ENCODE data around the gene STON2. TPM values are rescaled to one million over a fixed set of nuclear protein-coding genes. Genes with fewer than 3 reads are reported as not detected.

The STON2 gene
- total and polyA plus RNA-seq, 2 donors from 2014 or later: 14.8 to 86.6 TPM

DNA sequence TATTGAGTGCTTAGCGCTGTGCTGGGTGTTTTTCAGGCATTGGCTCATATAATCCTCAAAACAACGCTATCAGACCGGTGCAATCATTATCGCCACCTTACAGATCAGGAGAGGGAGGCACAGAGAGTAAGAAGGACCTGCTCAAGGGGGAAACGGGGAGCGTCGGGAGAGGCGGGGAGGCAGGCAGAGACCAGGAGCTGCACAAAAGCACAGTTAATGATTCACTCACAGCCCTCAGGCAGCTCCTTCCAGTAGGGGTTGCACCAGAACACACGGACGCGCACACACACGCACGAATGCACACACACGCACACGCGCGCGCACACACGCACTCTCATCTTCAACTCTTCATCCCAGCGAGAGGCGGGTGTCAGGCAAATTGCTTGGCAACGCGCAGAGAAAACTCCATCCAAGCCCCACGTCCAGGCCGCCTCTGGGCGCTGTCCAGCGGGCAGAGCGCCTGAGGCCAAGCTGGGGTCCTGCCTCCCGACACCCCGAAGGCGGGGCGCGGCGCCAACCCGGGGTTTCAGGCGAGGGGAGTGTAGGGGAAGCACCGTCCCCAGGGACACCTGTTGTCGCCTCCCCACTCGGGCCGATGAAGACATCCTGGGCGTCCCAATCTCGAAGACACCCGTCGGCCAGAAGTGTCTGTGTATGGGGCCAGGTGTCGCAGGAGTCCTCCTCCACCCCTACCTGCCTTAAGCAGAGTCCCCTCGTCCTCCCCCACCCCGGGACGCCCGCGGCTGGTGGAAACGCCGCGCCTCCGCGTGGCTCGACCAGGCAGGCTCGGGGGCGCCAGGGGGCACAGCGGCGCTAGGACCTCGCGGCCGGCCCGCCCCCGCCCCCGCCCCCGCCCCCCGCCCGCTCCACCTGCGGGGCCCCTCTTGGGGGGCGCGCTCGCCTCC, 35.5 kb upstream of the STON2 start:
- H3K9me3 ChIP-seq (ENCODE audit: control insufficient read depth in 2 of 3, insufficient read depth in 1 of 3, low read length in 3 of 3): no peaks in the 10 kb centered on the region
- intact Hi-C loops (cut with DNase I): no loop called here
- peak overlapping the region; percentile 28 to 65 (median 57) for H3K9ac ChIP-seq (ENCODE audit: low read length in 3 of 3)
- H3K4me3 ChIP-seq (ENCODE audit: low read length in 3 of 3): peak overlapping the region; percentile 68 to 84 (median 79)
- H3K27me3 ChIP-seq (ENCODE audit: control insufficient read depth, insufficient read depth, low read length): no peaks in the 10 kb centered on the region
- H3K4me1 ChIP-seq (ENCODE audit: control insufficient read depth in 2 of 3, insufficient read depth in 2 of 3, low read depth in 1 of 3, low read length in 3 of 3): peaks cover 3 to 19% (median 10%) of the 10 kb centered on the region in 3 donors
- H3K27ac ChIP-seq (ENCODE audit: low read depth in 2 of 2, low read length in 2 of 2): peak overlapping the region; percentile 53 to 77
- TF ChIP-seq, protein P1, sequence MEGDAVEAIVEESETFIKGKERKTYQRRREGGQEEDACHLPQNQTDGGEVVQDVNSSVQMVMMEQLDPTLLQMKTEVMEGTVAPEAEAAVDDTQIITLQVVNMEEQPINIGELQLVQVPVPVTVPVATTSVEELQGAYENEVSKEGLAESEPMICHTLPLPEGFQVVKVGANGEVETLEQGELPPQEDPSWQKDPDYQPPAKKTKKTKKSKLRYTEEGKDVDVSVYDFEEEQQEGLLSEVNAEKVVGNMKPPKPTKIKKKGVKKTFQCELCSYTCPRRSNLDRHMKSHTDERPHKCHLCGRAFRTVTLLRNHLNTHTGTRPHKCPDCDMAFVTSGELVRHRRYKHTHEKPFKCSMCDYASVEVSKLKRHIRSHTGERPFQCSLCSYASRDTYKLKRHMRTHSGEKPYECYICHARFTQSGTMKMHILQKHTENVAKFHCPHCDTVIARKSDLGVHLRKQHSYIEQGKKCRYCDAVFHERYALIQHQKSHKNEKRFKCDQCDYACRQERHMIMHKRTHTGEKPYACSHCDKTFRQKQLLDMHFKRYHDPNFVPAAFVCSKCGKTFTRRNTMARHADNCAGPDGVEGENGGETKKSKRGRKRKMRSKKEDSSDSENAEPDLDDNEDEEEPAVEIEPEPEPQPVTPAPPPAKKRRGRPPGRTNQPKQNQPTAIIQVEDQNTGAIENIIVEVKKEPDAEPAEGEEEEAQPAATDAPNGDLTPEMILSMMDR (IDR thresholded peaks at IDR 0.05; ENCODE audit: borderline replicate concordance, extremely low read depth, insufficient read depth): no peak
- DNase-seq (peak; percentile 83 to 91 (median 88)), FAIRE-seq (no peak)
- H3K36me3 ChIP-seq (ENCODE audit: control insufficient read depth in 2 of 3, insufficient read depth in 3 of 3, low read length in 3 of 3): no peaks in the 10 kb centered on the region

DNA sequence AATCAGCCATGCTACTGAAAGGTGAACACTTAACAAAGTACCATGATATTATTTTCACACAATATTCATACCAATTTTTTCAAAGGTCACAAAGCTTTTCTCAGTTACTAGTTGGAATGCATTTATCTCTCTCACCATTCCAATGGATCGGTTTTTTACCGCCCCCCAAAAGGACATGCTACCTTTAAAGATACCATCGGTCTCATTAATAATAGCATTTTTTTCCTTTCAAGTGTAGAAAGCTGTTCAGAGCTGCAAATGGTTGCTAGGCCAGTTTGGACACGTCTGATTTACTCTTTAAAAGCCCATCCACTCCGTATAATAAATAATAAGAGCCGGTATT, 34.9 kb upstream of the STON2 start:
- Histone ChIP-seq H3K27ac (ENCODE audit: low read depth in 2 of 2, low read length in 2 of 2) (peak overlapping the region in 1 of 2 donors; percentile 33), H3K27me3 (ENCODE audit: control insufficient read depth, insufficient read depth, low read length) (no peaks in the 10 kb centered on the region), H3K36me3 (ENCODE audit: control insufficient read depth in 2 of 3, insufficient read depth in 3 of 3, low read length in 3 of 3) (no peaks in the 10 kb centered on the region), H3K9me3 (ENCODE audit: control insufficient read depth in 2 of 3, insufficient read depth in 1 of 3, low read length in 3 of 3) (no peaks in the 10 kb centered on the region), H3K9ac (ENCODE audit: low read length in 3 of 3) (peak overlapping the region; percentile 10 to 65 (median 28)), H3K4me3 (ENCODE audit: low read length in 3 of 3) (peak overlapping the region; percentile 68 to 84 (median 79)), H3K4me1 (ENCODE audit: control insufficient read depth in 2 of 3, insufficient read depth in 2 of 3, low read depth in 1 of 3, low read length in 3 of 3) (peaks cover 3 to 19% (median 10%) of the 10 kb centered on the region in 3 donors)
- TF ChIP-seq, protein P1 (IDR thresholded peaks at IDR 0.05; ENCODE audit: borderline replicate concordance, extremely low read depth, insufficient read depth): no peak
- no peak for FAIRE-seq
- no peak for DNase-seq
- intact Hi-C loops (cut with DNase I): no loop called here

DNA sequence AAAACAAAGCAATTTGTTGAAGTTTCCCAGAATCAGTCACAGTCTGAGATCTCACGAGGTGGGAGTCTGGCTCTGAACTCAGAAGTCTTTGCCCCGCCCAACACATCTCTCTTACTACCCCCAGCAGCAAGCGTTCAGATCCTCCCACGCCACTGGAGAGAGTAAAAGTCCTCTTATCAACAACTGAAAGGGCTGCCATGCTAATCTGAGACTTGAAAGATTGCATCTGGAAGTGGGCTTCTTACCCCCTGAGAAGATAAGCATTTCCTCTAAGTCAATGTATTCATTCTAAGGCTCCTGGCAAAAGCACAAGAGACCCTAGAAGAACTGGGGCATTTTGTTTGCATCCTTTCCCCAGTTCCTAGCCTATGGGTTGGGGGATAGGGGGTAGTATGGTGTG, 34.1 kb upstream of the STON2 start:
- Histone ChIP-seq H3K27me3 (ENCODE audit: control insufficient read depth, insufficient read depth, low read length) (no peaks in the 10 kb centered on the region), H3K4me3 (ENCODE audit: low read length in 3 of 3) (peak overlapping the region in 1 of 3 donors; percentile 68), H3K4me1 (ENCODE audit: control insufficient read depth in 2 of 3, insufficient read depth in 2 of 3, low read depth in 1 of 3, low read length in 3 of 3) (peaks cover 3 to 19% (median 10%) of the 10 kb centered on the region in 3 donors), H3K27ac (ENCODE audit: low read depth in 2 of 2, low read length in 2 of 2) (no peak overlapping the region), H3K9me3 (ENCODE audit: control insufficient read depth in 2 of 3, insufficient read depth in 1 of 3, low read length in 3 of 3) (no peaks in the 10 kb centered on the region), H3K9ac (ENCODE audit: low read length in 3 of 3) (peak overlapping the region in 1 of 3 donors; percentile 17), H3K36me3 (ENCODE audit: control insufficient read depth in 2 of 3, insufficient read depth in 3 of 3, low read length in 3 of 3) (no peaks in the 10 kb centered on the region)
- DNase-seq: peak in 2 of 5 donors; percentile 32 to 60
- TF ChIP-seq, protein P1 (IDR thresholded peaks at IDR 0.05; ENCODE audit: borderline replicate concordance, extremely low read depth, insufficient read depth): no peak
- no peak for FAIRE-seq
- intact Hi-C loops (cut with DNase I): no loop called here

Data from kidney (tissue), 14 donors.